Testis (tissue), 2 donors: ENCODE results near the gene AK4.

Experiments used
- POLR2A ChIP-seq: fragments of 450-650 bp; IDR thresholded peaks from one replicate; pipeline ENCODE4 v1.6.1; 2017; ENCODE audit warnings: antibody characterized with exemption, mild to moderate bottlenecking, moderate library complexity
- TF ChIP-seq, protein P1 (sequence below), 3 experiments: fragments of 450-650 bp in 2 of 3; fragments of 200-600 bp in 1 of 3; sonication (generic) in 1 of 3; IDR thresholded peaks; one replicate each; pipeline ENCODE4 v1.5.1; 2016 to 2019; ENCODE audit warnings: antibody characterized with exemption in 3 of 3, mild to moderate bottlenecking in 2 of 3, moderate library complexity in 1 of 3

DNA sequence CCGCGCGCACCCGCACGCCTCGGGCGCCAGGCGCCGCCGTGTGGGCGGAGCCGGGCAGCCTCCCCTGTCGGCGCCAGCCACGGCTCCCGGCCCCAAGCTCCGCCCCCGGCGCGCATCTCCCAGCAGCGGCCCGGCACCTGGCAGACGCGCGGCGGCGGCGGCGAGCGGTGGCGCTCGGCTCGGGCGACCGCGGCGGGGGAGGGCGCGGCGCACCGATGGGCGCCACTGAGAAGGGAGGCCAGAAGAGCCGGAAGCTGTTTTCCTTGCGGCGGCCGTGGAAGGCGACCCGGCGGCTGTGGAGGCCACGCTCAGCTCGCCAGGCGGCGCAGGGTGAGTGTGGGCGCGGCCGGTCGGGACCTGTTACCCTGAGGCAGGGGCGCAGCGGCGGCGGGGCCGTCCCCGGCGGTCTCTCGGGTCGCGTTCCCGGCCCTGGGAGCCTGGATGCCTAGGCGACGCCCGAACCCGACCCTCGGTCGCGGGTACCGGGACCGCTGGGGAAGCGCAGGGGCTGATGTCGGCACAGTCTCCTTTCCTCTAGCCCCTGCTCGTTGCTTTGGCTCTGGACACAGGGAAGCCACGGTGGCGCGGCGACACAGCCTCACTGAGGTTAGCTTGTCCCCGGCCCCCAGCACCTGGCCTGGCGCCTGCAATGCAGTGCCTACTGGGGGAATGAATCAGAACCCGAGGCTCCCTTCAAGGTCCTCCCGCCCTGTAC, 106.5 kb downstream of the AK4 start:
- TF ChIP-seq POLR2A = no peak
- TF ChIP-seq, protein P1, sequence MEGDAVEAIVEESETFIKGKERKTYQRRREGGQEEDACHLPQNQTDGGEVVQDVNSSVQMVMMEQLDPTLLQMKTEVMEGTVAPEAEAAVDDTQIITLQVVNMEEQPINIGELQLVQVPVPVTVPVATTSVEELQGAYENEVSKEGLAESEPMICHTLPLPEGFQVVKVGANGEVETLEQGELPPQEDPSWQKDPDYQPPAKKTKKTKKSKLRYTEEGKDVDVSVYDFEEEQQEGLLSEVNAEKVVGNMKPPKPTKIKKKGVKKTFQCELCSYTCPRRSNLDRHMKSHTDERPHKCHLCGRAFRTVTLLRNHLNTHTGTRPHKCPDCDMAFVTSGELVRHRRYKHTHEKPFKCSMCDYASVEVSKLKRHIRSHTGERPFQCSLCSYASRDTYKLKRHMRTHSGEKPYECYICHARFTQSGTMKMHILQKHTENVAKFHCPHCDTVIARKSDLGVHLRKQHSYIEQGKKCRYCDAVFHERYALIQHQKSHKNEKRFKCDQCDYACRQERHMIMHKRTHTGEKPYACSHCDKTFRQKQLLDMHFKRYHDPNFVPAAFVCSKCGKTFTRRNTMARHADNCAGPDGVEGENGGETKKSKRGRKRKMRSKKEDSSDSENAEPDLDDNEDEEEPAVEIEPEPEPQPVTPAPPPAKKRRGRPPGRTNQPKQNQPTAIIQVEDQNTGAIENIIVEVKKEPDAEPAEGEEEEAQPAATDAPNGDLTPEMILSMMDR (IDR thresholded peaks at IDR 0.05) = peak in 1 of 3 experiments; percentile 20
